HG03025 (cell line): ENCODE measurements around the gene PPP2R1A.
"Not testable (repeated sequence)": the region's sequence is repeated elsewhere in the genome, so short reads cannot be mapped to it uniquely, and the experiment has no call there.

Source experiments
- ATAC-seq: cut with Tn5 transposase; IDR thresholded peaks from one replicate; pipeline ENCODE4 v1.9.1; 2021; ENCODE audit warnings: mild to moderate bottlenecking, moderate library complexity; ENCODE audit not compliant: unreplicated experiment, low FRiP score

The PPP2R1A gene

GRCh38 chr19:52237197-52237596, 47.3 kb downstream of the PPP2R1A start:
- no peak for ATAC-seq

DNA sequence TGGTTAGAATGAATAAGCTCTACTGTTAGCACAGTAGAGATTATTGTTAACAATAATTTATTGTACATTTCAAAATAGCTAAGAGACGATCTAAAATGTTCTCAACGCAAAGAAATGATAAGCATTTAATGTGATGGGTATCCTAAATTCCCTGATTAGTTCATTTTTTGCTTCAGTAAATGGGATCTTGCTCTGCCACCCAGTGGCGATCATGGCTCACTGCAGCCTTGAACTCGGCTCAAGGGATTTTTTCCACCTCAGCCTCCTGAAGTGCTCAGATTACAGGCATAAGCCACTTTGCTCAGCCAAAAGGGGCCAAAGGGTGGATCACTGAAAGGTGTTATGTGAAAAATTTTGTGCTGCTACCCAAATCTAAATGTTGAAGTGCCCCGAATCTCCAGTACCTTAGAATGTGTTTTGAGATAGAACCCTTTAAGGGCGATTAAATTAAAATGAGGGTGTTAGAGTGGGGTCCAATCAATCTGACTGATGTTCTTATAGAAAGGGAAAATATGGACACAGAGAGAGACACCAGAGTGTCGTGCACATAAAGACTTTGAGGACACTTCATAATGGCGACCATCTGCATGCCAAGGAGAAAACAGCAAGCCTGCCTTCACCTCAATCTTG, 48.0 kb downstream of the PPP2R1A start:
- ATAC-seq = no peak

DNA sequence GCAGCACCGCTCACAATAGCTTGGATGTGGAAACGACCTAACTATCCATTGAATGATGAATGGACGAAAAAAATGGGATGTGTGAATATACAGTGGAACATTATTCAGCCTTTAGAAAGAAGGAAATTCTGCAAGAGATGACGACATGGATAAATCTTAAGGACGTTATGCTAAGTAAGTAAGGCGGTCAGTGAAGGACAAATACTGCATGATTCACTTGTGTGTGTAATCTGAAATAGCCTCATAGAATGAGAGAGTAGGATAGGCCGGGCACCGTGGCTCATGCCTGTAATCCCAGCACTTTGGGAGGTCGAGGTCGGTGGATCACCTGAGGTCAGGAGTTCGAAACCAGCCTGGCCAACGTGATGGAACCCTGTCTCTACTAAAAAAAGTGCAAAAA, 54.2 kb downstream of the PPP2R1A start:
- ATAC-seq = no peak

- no peak for ATAC-seq
These were observed 58.4 kb downstream of the PPP2R1A start for GRCh38 chr19:52248241-52248640.

- no peak for ATAC-seq
These were observed 68.6 kb downstream of the PPP2R1A start for GRCh38 chr19:52258426-52258825.

DNA sequence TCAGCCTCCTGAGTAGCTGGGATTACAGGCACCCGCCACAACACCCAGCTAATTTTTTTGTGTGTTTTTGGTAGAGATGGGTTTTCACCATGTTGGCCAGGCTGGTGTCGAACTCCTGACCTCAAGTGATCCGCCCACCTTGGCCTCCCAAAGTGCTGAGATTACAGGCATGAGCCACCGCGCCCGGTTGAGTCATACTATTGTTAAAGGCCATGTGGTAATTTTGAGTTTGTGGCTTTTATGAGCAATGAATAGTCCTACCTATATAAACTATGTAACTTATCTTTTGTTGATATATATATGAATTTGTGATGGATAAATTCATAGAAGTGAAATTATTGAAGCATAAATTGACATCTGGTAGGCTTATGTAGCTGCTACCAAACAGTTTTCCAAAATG, 75.7 kb downstream of the PPP2R1A start:
- not testable (repeated sequence) for ATAC-seq

DNA sequence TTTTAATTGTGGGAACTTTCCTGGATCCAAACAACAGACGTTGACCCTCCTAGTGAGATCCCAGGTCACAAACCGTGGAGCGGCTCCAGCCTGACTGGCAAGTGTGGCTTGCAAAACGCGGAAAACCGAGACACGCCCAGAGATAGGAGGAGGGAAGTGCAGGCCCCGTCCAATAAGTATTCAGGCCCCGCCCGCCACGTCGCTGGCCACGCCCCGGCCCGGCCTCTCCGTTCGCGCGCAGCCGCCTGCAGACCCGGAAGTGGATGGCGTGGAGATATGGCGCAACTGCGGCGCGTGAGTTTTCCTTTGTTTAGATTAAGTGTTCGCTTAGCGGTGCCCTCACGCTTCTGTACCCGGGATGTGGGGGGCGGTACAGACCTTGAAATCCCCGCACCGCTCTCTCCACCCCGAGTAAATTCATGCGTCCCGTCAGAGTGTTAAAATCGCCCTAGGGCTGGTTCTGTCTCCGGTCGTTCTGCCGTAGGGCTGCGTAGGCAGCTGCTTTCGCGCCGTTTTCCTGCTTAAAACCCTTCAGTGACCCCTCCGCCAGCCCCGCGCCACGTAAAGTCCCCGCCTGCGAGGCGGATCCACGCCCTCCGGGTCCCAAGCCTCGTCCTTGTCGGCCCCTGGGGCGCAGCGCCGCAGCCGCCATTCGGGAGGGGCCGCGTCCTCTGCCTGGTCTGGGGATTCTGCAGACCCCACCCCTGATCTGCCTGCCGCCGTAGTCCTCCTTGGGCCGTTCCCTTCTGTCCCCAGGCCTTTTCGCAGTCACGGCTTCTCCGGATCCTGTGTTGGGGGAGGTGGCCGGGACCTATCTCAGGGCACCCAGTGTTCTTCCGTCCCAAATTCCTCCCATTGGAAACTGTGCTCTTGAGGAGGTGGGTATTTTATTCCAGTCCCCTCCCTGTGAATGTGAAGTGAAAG, 79.7 kb downstream of the PPP2R1A start, which contains the start of gene ZNF766:
TSS of gene ZNF766 (plus strand) at position 250 of the 924 bp plus-strand sequence. CDS start at position 277, 27 bp downstream.
- ATAC-seq = peak; percentile 95

DNA sequence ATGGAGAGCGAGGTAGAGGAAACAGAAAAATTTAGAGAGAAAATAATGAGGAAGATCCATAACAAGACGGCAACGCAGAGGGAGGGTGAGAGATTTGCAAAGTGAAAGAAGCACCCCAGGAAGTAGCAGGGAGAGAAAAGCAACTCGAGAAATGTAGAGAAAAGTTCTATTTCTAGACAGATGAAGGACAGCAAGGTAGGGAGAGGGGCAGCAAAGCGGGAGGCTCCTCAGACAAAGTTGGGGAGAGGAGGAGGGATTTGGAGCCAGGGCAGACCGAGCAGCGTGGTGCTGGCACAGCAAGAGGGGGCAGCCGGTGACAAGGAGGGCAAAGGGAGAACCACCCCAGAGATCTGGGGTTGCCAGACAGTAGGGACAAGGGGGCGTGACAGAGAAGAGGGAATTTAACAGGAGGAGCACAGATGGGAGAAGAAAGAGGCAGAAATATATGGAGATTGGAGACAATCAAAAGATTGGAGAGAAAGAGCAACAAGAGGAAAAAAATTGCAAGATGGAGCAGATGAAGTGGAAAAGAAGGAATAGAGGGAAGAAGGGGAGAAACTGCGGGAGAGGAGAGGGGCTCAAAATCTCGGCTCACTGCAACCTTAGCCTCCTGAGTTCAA, 80.5 kb downstream of the PPP2R1A start:
- no peak for ATAC-seq

- ATAC-seq = no peak
These were observed 83.4 kb downstream of the PPP2R1A start for GRCh38 chr19:52273301-52273700.

DNA sequence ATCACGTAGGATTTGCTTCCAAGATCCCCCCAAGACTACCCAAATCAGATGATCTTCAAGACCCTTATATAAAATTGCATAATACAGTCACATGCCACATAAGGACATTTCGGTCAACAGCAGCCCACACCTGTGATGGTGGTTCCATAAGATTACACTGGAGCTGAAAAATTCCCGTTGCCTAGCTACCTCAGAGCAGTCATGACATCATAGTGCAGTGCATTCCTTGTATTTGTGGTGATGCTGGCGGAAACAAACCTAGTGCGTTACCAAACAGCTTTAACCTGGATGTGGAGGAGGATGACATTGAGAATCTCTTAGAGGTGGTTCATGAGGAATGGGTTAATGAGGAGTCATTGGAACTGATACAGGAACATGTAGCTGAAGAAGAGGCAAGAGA, 84.3 kb downstream of the PPP2R1A start:
- no peak for ATAC-seq

GRCh38 chr19:52275988-52276387, 86.1 kb downstream of the PPP2R1A start:
- ATAC-seq = no peak

DNA sequence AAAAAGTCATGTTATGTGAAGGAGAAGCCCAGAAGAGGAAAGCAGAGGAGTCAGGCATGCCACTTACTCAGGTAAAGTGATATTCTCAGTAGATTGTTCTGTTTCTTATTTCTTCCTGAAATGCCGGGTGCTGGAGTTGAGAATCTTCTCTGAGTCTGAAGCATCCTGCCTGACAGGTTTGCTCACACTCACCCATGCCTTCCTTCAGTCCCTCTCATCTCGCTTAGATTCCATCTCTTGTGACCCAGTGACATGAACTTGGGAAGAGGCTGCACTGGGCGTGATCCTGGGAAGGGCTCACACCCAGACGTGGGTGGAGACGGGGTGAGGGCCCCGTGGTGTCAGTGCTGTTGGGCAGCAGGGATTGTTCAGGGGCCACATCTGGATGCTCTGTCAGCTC, 87.6 kb downstream of the PPP2R1A start:
- ATAC-seq = no peak
